Embryonic facial prominence (tissue), 1 donor: ENCODE results near the gene UTP20.

Source experiments
- DNase-seq: peaks from one replicate; pipeline ENCODE4 v3.0.0-alpha.2; 2016; ENCODE audit errors: extremely low spot score

Gene UTP20

GRCh38 chr12:101280006-101280505 is at the start of gene UTP20:
Gene UTP20 (plus strand): TSS chr12:101280105. CDS start chr12:101280283, 178 bp downstream.
- DNase-seq: peak; percentile 88

- no peak for DNase-seq
Observed at GRCh38 chr12:101230547-101230946, 49.4 kb upstream of the UTP20 start.

GRCh38 chr12:101231636-101232035 is 48.3 kb upstream of the UTP20 start:
- no peak for DNase-seq

GRCh38 chr12:101235686-101236085 is 44.2 kb upstream of the UTP20 start:
- DNase-seq: no peak

GRCh38 chr12:101238306-101238705 is 41.6 kb upstream of the UTP20 start:
- DNase-seq: no peak

- DNase-seq: no peak
Observed at GRCh38 chr12:101238800-101239329, 41.0 kb upstream of the UTP20 start.

DNA sequence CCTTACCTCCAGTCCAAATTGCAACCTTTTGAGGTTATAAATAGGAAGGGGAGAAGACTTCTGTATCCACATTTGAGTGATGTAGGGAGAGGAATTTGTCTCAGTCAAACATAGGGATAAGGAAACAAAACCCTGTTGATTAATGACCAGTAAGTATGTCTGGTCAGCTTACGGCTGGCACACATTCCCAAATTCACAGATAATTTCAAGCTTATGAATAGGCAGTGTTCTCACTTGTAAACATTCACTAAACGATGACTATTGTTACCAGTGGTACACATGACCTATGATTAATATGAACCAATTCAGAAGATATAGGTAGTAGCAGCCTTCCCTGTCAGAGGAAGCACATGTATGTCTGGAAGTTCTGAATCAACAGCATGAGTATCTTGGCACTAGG is 36.8 kb upstream of the UTP20 start:
- DNase-seq: no peak

DNA sequence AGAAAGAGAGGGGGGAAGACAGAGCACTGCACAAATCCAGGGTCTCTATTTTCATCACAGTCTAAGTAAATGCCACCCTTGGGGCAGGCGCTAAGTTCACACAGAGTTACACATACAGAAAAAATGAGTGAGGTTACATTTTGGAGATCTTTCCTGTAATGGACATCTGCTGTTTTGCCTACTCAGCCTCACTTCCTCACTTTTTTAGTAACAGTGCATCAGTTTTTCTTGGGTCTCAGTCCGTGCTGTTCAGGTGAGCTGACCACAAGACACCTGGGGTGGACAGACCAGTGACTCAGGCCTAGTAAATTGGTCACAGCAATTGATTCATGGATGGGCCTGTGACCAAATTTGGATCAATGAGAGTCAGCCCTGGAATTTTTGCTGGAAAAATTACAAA is 36.3 kb upstream of the UTP20 start:
- no peak for DNase-seq

DNA sequence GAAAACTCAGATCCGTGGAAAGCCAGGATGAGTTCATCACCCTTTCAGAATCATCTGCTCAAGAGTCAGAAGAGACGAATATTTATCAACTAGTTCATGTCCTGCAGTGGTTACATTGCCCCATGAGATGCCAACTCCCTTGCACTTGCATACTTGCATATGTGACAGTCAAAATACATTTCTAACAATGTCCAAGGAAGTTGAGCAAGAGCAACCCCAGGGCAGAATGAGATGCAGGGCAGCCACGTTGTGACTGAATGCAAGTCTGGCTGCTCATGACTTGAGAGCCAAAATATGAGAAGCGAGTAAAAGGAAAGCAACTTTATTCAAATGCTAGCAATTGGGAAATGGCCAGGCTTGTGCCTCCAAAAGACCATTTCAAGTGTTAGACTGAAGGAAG is 23.6 kb upstream of the UTP20 start:
- no peak for DNase-seq

DNA sequence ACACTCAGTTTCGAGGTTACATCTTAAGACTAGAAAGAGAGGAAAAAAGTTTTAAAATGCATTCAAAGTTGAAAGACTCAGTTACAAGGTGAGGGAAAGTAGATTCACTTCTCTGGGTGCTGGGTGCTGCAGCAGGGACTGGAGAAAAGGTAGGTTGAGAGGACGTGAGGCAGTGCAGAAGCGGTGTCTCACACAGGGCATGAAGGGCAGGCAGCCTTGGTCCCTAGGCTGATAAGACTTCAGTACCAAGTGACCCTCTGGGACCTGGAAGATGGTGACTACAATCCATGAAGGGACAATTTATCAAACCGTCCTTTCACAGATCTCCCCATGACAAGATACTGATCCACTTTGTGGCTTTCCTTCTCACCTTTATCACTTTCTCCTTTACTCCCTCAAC is 22.5 kb upstream of the UTP20 start:
- DNase-seq: no peak

DNA sequence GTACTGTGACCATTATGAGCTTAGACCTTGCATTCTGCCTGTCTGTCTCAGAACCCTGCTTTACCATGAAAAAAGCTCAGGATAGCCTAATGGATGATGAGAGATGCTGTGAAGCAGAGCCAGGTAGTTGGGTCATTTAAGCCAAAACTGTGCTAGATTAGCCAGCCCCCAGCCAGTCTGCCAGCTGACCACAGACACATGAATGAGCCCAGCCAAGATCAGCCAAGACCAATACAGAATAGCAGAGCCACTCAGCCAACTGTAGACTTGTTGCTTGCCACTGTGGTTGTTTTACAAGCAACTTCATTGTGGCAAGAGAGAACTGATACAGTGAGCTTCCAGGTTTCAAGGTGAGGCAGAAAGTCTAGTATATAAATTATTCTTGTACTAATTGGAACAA is 12.8 kb upstream of the UTP20 start:
- DNase-seq: no peak

- DNase-seq: no peak
Observed at GRCh38 chr12:101276433-101276832, 3.5 kb upstream of the UTP20 start.

DNA sequence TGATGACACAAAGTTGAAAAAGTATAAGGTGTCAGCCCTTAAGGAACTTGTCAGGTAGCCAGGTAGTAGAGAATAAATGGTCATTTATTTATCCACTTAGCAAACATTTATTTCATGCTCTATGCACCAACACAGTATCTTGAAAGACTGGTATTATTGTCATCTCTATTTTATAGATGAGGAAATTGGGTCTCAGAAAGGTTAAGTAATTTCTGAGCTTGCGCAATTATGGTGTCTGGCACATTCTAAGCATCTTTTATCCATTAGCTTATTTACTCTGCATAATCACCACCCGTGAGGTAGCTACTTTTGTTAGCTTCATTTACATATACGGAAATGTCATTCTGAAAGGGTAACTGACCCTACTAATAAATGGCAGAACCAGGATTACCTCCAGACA is 2.5 kb upstream of the UTP20 start:
- no peak for DNase-seq

DNA sequence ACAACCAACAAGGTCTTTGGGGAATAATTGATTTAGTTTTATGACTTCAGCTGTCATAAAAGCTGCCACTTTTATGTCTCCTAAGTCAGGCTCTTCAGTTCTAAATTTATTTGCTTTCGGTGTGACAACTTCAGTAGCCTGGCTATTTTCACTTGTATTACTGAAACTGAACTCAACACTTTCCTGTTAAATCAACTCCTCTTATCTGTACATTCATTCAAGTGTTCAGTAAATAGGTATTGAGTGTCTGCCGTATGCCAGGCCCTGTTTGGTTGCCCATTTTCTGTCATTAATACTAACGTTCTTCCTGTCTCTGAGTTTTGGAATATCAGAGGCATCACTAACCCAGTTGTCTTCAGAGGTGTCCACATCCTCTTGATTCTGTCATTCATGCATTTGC is 7.5 kb downstream of the UTP20 start:
- no peak for DNase-seq

DNA sequence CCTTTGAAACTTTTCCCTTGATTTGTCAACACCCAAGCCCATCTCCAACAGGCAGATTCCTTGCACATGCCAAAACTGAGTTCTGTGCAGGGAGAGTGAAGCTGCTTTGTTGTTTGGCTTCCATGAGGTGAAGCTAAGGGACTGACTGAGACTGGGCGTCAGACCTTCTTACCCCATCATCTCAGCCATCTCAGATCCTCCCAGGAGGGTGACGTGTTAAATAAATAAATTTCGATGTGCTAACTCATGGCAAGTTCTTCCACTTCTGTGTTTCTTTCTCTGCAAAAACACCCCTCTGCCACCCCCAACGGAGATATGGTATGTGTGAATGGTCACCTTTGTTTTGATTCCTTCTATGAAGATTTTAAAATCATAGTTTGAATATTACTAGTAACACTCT is 17.8 kb downstream of the UTP20 start:
- no peak for DNase-seq

GRCh38 chr12:101298426-101298825 is 18.5 kb downstream of the UTP20 start:
- no peak for DNase-seq

GRCh38 chr12:101299346-101299745 is 19.4 kb downstream of the UTP20 start:
- no peak for DNase-seq

DNA sequence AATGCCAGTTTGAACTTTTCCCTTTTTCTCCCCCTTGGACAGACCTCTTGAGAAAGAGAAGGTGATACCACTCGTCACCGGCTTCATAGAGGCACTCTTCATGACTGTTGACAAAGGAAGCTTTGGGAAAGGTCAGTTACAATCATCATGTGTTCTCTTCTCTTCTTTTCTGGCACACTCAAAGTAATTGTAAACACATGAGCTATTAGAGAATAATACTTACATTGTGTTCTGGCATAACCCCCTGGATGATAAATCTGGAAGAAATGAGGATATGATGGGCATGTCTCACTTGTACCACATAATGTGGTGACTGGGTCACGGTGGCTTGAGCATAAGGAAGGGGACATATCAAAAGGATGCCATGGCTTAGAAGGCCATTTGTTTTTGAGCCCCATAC is 20.0 kb downstream of the UTP20 start:
- no peak for DNase-seq

DNA sequence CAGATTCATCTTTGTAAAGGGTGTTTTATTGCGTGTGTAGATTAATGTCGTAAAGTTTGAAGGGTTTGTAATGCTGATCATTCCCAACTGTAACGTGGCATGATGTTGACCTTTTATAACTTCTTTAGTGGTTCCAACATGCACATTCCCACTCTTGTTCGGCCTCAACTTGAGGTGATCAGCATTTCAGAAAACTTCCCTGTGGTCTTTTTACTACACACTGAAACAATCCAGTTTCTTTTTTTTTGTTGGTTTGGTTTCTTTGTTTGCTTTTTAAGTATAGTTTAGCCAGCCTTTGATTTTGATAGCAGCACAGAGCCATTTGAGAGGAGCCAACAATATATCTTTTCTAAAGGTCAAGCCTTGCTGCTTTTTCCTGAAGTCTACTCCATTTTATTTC is 22.8 kb downstream of the UTP20 start:
- no peak for DNase-seq

DNA sequence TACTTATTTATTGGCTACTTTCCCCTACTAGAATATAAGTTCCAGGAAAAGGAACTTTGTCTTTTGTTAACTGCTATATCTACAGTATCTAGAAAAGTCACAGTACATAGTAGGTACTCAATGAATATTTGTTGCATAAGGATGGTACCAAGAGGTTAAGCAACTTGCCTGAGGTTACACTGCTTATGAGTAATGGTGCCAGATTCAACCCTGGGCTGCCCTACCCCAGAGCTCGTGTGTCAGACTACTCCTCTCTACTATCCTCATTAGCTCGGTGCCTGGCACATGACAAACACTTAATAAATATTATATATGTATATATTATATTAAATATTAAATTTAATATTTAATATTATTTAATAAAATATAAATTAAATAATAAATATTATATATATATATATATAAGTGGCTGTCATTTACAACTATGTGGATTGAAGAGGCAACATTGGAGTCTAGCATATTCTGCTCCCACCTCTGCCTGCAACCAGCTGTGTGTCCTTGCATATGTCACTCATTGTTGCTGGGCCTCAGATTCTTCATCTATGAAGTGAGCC is 25.4 kb downstream of the UTP20 start:
- no peak for DNase-seq

- DNase-seq: no peak
Observed at GRCh38 chr12:101305794-101306193, 25.9 kb downstream of the UTP20 start.

GRCh38 chr12:101322480-101322879 is 42.6 kb downstream of the UTP20 start:
- DNase-seq: no peak

GRCh38 chr12:101323255-101323654 is 43.4 kb downstream of the UTP20 start:
- no peak for DNase-seq

GRCh38 chr12:101325590-101325989 is 45.7 kb downstream of the UTP20 start:
- no peak for DNase-seq
